DMS79 (cell line): Measurements from ENCODE around the gene NRG3.
"Not testable (repeated sequence)": the region's sequence is repeated elsewhere in the genome, so short reads cannot be mapped to it uniquely, and the experiment has no call there.

Experiments
- DNase-seq: peaks from one replicate; lab custom pipeline; 2025; lab: John Stamatoyannopoulos, UW

The NRG3 gene

DNA sequence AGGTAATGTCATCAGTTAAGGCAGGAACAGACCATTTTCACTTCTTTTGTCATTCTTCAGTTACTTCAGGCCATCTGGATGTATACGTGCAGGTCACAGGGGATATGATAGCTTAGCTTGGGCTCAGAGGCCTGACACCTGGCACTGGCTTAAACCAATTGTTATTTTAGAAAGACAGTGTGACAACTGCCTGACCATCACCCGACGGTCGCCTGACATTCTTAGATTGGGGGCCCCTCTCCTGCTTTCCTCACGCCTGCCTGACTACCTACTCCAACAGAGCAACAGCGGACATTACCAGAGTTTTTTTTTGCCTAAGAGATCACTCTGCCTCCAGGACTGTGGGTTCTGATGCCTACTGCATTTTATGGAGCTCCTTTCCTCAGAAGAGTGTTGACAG, 803.5 kb downstream of the NRG3 start:
- not testable (repeated sequence) for DNase-seq

DNA sequence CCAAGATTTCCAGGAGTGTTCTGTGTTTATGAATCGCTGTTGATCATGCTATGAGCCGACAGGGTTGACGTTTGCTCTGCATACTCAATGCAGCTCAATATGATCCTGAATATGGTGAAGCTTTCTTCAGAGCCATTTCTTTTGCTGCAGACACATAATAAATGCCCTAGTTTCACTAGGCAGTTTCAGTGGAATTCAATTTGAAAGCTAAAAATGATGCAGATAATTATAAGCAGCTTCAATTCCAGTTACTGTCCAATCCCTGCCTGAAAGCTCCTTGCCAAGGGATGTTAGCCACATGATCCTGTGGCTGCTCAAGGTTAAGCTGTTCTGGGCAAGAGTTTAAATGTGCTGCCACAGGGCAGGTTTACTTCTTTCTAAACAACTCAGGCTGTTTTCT, 805.6 kb downstream of the NRG3 start:
- no peak for DNase-seq

GRCh38 chr10:82683945-82684344, 809.0 kb downstream of the NRG3 start:
- no peak for DNase-seq

DNA sequence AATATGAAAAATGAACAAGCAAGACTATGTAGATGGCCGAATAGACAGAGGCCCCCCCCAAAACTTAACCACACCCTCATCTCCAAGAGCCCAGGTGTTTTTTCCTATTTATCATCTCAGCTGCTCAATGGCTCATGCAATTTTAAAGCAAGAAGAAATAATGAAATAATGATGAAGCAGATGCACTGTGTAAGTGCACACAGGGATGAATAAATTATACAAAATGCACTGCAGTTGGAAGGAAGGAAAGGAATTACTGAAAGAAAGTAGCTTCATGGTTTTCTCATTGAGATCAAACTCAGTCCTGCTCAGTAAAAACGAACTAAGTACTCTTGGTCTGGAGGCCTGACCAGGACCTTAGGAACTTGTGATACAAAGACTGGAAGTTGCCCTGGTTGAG, 810.1 kb downstream of the NRG3 start:
- DNase-seq, result no peak

DNA sequence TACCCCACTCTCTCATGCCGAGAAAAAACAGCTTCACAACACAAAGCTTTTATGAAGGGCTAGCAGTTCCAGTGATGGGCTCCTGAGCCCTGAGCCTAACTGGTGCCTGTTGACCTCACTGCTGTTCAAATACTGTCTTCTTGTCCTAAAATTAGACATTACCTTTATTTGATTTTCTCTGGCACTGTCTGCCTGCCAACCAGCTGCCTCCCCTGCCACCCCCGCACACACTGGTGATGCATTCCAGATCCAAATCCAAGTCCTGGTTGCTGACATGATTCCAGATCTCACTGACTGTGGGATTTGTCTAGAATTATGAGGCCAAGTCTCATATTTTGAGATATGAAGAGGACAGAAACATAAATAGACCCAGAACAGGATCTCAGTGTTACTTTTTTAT, 816.2 kb downstream of the NRG3 start:
- no peak for DNase-seq

- no peak for DNase-seq
Measured at GRCh38 chr10:82692458-82692857, 817.5 kb downstream of the NRG3 start.

DNA sequence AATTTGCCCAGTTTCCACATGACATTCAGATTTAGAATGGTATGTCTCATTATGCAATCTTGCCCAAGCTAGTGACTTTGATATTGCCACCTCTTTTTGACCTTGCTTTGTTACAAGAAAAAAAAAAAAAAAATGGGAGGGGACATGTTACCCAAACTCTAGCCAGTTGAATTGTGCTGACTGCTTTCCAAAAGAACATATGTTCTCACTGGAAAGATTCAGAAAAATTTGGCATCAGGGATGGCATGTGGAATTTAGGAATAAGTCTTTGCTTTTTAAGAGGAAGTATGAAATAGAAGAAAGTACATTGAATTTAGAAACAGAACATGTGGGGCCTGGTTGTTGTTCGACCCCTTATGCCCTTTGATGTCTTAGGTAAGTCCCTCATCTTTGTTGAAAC, 846.8 kb downstream of the NRG3 start:
- DNase-seq, result no peak

DNA sequence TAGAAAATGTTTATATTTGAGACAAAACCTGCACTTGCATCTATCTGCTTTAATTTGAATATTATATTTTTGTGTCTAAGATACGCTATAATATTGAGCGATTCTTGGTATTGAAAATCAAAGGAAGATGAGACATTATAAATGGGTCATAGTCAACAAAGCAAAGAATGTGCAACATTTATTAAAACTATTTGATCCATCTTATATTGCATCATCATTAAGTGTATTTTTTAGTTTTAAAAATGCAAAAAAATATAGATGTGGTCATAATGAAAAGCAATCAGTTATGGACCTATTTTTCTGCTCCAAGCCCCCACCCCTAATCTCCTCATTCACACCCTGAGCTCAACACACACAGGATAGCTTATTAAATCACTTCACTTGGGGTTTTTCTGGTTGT, 847.3 kb downstream of the NRG3 start:
- DNase-seq, result no peak

- DNase-seq, result no peak
Measured at GRCh38 chr10:82736305-82736704, 861.3 kb downstream of the NRG3 start.

- DNase-seq, result no peak
Measured at GRCh38 chr10:82737549-82737948, 862.6 kb downstream of the NRG3 start.

GRCh38 chr10:82738592-82738991, 863.6 kb downstream of the NRG3 start:
- DNase-seq, result no peak

- DNase-seq, result no peak
Measured at GRCh38 chr10:82742478-82742877, 867.5 kb downstream of the NRG3 start.

DNA sequence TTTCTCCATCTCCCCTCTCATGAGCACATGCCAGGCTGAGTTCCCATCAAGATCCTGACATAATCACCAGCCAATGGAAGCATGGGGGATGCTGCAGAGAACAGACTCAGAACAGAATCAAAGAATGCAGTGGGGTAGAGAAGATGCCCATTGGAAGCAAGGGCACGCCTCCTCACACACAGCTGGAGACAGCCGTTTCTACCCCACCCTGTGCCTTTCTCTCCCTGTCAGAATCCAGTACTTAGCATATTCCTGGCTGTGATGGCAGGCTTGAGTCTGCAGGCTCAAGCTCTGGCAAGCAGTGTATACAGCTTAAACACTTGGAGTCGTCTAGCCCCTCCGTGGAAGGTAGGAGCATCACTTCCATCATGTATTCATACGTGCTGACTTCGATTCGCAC, 867.9 kb downstream of the NRG3 start:
- DNase-seq, result no peak

DNA sequence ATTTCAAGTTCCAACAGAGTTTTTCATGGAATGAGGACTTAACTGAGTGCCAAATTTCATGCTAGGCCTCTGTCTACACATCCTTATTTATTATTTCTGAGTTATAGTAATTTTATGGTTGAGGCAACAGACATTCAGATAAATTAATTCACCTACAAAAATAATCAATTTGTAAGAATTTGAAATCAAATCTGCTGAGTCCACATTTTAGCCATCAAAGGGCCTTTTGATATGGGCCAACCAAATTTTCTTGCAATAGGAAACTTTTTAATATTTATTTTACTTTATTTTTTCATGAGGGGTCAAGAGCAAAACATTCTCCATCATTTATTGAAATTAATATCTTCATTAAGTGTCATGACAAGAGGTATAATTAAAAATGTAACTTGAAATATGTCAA, 875.5 kb downstream of the NRG3 start:
- DNase-seq, result no peak

- no peak for DNase-seq
Measured at GRCh38 chr10:82757397-82757796, 882.4 kb downstream of the NRG3 start.

- DNase-seq, result no peak
Measured at GRCh38 chr10:82757901-82758300, 882.9 kb downstream of the NRG3 start.

GRCh38 chr10:82759050-82759449, 884.1 kb downstream of the NRG3 start:
- no peak for DNase-seq

DNA sequence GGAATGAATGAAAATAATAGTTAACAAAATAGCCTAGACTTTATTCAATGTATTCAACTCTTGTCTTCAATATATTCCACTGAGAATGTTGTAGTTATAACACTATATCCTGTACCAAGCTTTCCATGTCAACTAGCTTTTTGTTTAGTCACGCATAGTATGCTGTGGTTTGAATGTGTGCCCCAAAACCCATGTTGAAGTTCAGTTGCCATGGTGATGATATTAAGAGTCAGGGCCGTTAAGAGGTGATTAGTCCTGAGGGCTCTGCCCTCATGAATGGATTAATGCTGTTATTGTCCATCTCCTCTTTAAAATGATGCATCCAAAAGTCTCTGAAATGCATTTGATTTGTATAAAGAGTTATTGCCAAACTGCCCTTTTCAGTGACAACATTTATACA, 887.6 kb downstream of the NRG3 start:
- no peak for DNase-seq

DNA sequence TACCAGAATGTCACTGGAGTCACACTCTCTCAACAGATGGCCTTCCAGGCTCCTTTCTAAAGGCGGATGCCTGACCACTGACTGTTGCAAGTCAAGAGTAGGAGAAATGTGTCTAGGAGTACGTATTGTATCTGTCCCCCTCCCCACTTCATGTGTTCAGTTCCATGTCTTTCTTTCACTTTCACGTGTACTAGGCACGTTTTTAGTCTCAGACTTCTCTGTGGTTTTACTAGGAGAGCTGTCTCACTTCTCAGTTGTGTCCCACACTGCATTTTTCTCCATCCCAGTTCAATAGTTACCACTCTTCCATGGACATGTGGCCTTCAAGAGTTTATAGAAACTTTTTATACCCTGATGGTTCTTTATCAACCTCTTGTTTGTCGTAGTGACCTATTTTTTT, 893.0 kb downstream of the NRG3 start:
- DNase-seq, result no peak

DNA sequence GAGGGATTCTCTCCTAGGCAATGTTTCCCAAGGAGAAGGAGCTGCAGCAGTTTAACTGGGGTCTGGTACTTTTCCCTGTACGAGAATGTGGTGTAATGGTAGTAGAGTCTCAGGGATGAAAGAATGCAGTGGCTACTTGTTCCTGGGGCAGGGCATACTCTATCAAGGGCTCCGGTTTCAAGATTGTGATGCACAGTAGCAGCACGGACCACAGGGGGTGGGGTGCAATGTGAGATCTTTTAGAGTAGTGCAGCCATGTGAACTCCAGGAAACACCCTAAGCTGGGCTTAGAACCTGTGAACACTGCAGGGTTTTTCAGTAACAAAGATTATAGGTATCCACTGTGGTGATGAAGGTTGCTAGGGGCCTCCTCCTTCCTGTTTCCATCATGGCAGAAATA, 903.9 kb downstream of the NRG3 start:
- no peak for DNase-seq

DNA sequence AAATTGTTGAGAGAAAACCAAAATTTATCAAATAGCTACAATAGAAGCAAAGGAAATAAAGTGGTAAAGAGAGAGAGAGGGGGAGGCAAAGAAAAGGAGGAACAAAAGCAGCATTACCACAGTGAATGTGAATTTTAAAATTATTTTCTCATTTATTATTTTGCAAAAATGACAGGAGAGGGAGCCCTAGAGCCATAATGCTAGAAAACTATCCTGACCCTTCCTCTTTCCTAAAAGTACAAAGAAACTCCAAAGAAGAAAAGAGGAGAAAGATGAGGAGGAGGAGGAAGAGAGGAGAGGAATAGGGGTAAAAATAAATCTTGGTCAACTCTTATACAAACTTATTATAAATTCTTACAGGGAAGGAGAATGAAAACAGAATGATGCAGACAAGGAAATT, 921.5 kb downstream of the NRG3 start:
- DNase-seq, result no peak

- DNase-seq, result no peak
Measured at GRCh38 chr10:82801289-82801688, 926.3 kb downstream of the NRG3 start.

DNA sequence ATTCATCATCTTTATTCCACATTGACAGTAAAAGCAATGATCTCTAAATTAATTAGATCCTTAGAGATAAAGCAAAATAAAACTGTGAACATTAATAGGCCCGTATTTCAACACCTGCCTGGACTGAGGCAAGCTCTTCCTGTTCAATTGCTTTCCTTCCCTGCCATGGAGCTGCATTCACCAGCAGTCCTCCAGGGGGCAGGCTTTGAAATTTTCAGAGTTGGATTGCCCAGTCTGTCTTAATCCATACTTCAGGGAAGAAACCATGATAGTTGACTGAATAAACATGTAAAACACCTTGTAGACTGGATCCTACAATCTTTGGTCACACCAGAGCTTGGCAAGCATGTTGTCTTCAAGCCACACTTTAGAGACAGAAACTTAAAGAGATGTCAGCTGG, 936.6 kb downstream of the NRG3 start:
- no peak for DNase-seq

GRCh38 chr10:82813856-82814255, 938.9 kb downstream of the NRG3 start:
- no peak for DNase-seq

GRCh38 chr10:82814635-82815034, 939.6 kb downstream of the NRG3 start:
- DNase-seq, result no peak
